Activated T-cell treated with anti-CD3 and anti-CD28 coated beads for 48 hours (primary cell): ENCODE measurements around the gene TMEM168.

ENCODE experiments used
- DNase-seq: peaks from one replicate; pipeline ENCODE4 v3.0.0-alpha.2; 2020; ENCODE audit warnings: low read depth

Gene TMEM168

DNA sequence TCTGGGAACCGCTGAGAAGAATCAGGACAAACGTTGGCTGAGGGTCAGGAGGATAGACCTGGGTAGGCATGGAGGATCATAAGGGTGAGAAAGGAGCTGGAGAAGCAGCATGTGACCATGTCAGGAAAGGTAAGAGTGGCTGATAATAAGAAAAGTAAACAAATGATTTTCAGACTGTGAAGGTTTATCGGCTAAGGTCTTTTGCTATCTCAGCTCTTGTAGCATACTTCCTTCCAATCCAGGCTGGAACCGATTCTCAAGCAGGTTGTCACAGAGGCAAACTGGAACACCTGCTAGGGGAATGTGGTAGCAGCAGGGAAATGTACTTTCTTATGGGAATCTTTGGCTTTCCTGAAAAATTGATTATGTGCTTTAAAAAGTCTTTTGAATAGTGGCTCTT is 74.7 kb downstream of the TMEM168 start:
- DNase-seq = no peak

DNA sequence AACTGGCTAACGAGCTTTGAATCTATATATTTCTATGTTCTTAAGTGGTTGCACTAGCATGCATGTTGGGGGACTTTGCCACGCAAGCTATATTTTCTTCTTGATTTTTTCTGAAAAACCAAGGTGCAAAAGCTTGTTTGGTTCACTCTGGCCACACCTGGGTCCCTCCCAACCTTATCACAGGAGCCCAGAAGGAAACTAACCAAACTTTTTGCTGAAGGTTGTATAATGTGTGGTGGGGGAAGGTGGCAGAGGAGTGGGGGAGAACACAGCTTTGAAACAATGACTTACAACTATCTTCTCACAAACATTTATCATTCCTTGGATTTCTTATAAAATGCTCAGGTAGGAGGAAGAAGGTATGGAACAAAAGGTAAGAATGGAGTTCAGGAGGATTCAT is 75.3 kb downstream of the TMEM168 start:
- no peak for DNase-seq
